GOT3 (cell line): ENCODE results near the gene LASP1.

Source experiments
- DNase-seq: peaks from one replicate; lab custom pipeline; 2025; ENCODE audit warnings: mixed read lengths; lab: John Stamatoyannopoulos, UW

The LASP1 gene

GRCh38 chr17:38888842-38889241 lies 19.0 kb downstream of the LASP1 start:
- DNase-seq = no peak

- DNase-seq = no peak
These were observed 20.0 kb downstream of the LASP1 start for GRCh38 chr17:38889745-38890409.

GRCh38 chr17:38890410-38890746 lies 20.5 kb downstream of the LASP1 start:
- DNase-seq = no peak

GRCh38 chr17:38891441-38891840 lies 21.6 kb downstream of the LASP1 start:
- DNase-seq = no peak

GRCh38 chr17:38892083-38892482 lies 22.2 kb downstream of the LASP1 start:
- DNase-seq = no peak

- no peak for DNase-seq
These were observed 22.8 kb downstream of the LASP1 start for GRCh38 chr17:38892620-38893019.

- DNase-seq = no peak
These were observed 23.3 kb downstream of the LASP1 start for GRCh38 chr17:38893113-38893512.

GRCh38 chr17:38893607-38894006 lies 23.7 kb downstream of the LASP1 start:
- DNase-seq = no peak

- DNase-seq = no peak
These were observed 24.4 kb downstream of the LASP1 start for GRCh38 chr17:38894276-38894675.

GRCh38 chr17:38896346-38896954 lies 26.6 kb downstream of the LASP1 start:
- DNase-seq = no peak

- no peak for DNase-seq
These were observed 27.3 kb downstream of the LASP1 start for GRCh38 chr17:38897176-38897575.

- no peak for DNase-seq
These were observed 27.9 kb downstream of the LASP1 start for GRCh38 chr17:38897671-38898290.

- DNase-seq = no peak
These were observed 28.4 kb downstream of the LASP1 start for GRCh38 chr17:38898291-38898679.

GRCh38 chr17:38898812-38899348 lies 29.0 kb downstream of the LASP1 start:
- DNase-seq = no peak

- DNase-seq = no peak
These were observed 29.6 kb downstream of the LASP1 start for GRCh38 chr17:38899421-38899820.

- peak; percentile 38 for DNase-seq
These were observed 31.3 kb downstream of the LASP1 start for GRCh38 chr17:38900978-38901656.

- DNase-seq = no peak
These were observed 33.5 kb downstream of the LASP1 start for GRCh38 chr17:38903404-38903803.

GRCh38 chr17:38904892-38905291 lies 35.0 kb downstream of the LASP1 start:
- DNase-seq = no peak

- no peak for DNase-seq
These were observed 35.5 kb downstream of the LASP1 start for GRCh38 chr17:38905375-38905774.

- no peak for DNase-seq
These were observed 36.8 kb downstream of the LASP1 start for GRCh38 chr17:38906460-38907228.

- no peak for DNase-seq
These were observed 38.2 kb downstream of the LASP1 start for GRCh38 chr17:38907930-38908675.
